HG02798 (cell line): Measurements from ENCODE around the gene BOLA3.
A peak's percentile ranks its signal among the peaks of the same experiment; 100 is the strongest.
"Not testable (repeated sequence)": the region's sequence is repeated elsewhere in the genome, so short reads cannot be mapped to it uniquely, and the experiment has no call there.

ENCODE experiments used
- ATAC-seq: cut with Tn5 transposase; IDR thresholded peaks from one replicate; pipeline ENCODE4 v1.9.1; 2021; ENCODE audit warnings: mild to moderate bottlenecking; ENCODE audit not compliant: unreplicated experiment, poor library complexity

Gene BOLA3

DNA sequence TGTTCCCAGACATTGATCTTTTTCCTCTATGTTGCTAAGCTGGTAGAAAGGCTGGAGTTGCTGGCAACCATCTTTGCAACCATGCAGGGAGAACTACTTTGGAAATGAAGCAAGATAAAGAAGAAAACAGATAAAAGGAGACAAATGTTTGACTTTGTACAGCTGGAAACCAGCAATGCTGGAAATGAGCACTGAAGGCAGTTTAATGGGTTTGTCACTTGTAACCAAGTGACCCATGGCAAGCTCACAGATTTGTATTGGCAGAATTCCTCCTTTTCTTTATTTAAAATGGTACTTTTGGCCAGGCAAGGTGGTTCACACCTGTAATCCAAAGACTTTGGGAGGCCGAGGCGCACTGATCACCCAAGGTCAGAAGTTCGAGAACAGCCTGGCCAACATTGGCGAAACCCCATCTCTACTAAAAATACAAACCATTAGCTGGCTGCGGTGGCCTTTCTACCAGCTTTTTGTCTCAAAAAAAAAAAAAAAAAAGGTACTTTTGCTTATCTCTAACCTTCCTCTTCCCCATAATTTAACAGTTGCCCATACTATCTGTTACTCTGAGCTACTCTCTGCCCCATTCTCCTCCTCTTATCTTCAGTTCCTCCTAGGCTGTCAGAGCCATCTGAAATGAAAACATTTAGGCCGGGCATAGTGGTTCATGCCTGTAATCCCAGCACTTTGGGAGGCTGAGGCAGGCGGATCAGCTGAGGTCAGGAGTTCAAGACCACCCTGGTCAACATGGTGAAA, 2.0 kb upstream of the BOLA3 start:
- ATAC-seq, result no peak

DNA sequence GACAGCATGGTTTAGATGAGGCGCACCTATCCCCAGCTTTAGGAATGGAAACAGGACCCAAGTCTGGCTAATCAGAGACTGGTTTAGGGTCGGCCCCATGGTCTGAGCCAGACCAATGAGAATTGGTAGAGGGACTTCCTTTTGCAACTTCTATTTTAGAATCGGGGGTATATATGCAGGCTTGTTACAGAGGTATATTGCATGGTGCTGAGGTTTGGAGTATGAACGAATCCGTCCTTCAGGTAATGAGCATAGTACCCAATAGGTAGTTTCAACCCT, 1.5 kb upstream of the BOLA3 start:
- ATAC-seq, result no peak

DNA sequence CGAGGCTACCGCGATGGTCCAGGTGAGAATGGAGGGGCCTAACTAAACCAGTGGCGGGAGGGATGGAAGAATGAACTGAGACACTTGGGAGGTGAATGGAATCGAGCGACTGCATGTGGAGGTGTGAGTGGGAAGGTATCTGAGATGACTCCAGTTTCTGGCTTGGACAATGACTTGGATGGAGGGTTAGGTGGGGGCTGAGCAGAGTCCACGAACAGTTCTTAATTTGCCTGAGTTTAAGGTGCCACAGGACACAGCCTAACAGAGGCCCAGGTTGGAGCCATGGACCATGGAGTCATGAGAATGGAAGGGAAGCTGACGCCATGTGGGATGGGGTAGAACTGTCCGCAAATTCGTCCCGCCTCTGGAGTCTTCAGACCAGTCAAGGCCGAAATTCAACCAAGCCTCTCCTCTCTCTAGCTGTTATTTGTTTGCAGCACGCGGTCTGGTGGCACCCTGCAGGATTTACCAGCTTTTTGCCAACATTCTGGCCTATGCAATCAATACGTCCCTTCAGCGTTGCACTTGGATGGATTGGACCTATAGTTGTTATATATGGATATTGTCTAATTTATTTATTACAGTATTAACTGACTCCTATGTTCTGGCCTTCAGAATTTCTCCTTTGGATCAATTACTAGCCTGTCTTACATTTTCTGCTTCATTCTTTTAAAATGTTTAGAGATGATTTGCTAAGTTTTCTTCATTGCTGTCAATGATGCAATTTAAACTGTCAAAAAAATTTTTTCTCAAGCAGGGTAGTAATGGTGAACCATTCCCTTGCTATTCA, 940 bp upstream of the BOLA3 start:
- ATAC-seq, result no peak

DNA sequence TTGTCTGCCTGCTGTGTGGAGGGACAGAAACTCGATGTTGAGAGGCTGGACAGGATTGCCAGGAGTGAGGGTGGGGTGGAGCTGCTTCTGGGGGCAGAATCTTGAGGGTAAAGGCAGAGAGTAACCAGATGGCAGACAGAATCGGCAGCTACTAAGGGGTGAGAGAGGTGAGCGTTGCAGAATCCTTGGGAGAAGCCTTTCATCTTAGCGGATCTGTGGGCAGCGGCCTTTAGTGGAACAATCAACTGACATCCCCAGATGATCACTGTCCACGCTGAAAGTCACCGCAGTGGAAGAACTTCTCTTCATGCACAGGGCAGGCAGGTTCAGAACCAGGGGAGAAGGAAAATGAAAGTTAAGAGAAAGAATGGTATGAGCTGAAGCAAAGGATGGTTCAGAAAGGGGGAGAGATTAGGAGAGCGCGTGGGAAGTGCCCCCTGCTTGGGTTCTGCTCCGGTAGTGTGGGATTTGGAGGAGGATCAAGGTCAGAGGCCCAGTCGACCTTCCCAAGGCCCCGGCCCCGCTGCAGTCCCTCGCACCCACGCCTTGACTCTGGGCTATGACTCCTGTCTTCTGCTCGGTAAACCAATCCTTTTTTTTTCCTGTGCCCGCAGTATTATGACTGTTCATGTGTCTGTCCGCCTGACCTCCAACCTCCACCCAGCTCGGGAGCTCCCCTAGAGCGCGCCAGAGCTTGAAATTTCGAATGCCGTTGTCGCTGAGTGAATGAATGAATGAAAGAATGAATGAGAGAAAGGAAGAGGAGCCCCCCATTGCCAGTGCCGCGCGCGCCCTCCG, 584 bp downstream of the BOLA3 start:
- no peak for ATAC-seq

DNA sequence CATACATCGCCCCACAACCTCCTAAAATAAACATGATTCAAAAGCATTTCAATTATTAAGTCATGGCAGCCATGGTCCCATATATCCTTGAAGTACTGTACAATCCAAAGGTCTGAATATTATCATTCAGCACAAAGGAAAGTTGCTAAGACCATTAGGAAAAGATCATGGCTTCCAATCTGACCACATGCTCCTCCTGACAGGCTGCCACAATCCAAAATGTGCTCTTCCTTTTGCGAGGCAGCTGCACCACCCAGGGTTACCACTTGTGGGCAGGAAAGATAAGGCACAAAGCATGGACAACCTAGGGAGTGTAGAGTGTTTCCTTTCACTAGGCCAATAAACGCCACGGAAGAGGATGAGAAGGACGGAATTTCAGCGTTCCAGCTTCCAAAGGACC, 5.4 kb downstream of the BOLA3 start:
- ATAC-seq, result no peak

DNA sequence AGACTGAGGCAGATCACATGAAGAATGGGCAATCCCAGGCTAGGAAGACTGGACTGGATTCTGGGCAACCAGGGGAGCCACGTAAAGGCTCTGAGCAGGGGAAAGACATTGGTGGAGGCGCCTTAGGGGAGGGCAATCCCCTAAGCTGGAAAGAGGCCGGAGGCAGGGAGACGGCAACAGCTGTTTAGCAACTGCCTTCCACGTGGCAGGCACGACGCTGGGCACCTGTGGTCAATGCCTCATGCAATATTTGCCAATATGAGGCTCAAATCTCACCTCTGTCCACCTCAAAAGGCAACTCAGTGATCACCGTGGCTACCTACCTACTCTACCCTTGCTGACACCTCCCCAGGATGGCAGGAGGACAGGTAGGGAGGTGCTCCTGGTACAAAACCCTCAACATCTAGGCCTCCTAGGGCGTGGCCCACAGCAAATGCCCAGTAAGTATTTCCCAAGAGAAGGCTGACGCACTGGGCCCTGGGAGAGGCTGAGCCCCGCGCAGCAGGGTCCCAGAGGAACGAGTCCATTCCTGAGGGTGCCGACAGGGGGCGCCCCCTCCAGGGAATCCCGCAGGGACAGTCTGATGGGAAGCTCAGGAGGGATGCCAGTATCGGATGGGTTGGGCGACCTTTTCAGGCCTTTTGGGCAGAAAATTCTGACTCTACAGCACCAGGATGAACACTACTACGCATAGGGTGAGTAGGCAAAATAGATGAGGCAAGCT, 8.9 kb downstream of the BOLA3 start:
- ATAC-seq, result no peak

DNA sequence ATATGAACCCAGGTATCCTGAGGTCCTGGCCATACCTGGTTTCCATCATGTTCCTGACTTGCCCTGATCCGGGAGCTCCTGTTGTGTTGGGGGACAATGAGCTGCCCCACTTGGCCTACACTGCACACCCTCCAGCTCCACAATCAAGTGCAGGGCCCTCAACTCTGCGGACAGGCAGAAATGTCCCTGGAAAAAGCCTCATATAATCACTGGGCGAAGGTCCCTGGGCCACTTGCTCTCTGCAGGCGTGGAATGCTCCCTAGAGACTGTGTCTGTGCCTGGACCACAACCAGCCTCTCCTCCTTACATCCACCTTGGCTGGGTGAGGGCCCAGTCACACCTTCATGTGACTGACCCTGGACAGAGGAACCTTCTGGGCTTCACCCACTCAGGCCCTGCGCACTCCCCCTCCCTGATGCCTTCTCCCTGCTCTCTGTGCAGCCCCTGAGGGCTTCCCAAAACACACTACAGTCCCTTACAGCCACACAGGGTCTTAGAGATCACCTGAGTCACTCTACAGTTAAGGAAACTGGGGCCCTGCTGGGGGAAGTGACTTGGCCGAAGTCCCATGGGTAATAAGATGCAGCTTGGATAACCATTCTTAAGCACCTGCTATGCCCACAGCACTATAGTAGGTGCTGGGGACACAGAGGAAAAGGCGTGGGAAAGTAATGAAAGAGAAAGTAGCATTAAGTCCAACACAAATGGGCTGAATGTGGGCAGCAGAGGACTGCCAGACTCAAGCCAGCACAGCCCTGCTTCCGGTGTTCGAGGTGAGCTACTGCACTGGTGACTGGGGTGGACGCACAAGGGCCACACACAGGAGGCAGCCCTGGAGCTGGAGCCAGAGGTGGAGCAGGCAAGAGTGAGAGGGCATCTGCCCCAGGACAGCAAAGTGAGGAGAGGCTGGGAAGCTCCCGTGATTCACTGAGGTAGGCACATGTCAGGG, 9.8 kb downstream of the BOLA3 start:
- no peak for ATAC-seq

DNA sequence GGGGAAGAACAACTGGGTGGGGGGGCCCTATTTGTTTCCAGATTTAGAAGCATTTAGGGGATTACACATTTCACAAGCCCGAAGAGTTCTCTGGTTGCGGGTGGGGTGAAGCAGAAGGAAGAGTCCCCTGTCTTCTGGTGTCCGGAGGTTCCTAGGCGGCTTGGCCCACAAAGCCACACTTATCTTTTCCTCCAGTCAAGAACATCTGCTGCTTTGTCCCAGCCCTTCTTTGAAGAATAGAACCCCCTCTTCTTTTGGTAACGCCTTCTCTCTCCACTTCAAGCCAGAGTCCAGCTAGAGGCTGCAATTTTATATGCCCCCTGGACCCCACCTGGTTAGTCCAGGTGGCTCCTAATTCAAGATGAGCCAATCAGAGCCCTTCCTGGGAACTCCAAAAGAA, 15.8 kb downstream of the BOLA3 start:
- no peak for ATAC-seq

DNA sequence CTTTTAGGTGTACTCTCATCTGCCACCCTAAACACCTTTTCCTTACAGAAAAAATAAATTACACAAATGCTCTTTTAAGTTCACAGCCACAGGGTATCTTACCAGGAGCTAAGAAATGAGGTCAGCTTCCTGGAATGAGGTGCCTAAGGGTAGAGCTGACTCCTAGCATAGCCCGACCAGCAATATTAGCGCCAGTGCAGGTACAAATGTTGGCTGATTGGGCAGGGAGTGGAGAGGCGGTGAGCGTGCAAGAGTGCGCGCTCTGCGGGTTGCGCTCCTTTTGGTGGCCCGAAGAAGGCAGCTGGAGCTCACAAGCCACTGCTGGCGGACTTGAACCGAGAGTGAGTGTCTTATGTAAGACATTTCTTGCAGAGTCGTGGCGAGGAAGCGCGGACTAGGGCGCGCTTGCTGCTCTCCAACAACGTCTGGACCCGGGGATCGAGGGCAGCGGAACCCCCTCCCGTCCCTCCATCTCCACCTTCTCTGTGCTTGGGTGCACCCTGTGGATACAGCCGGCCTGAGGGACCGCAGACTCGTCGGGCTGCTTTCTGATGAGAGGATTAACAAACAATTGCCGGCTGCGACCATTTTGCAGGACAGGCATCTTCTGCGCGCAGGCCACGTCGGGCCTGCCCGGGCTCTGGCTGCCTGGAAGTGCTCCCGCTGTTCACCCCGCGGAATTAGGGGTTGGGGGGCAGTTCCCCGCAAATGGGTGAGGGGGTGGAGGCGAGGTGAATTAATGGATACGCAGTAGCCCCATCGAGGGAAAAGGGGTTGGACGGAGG, 17.3 kb downstream of the BOLA3 start:
- no peak for ATAC-seq

DNA sequence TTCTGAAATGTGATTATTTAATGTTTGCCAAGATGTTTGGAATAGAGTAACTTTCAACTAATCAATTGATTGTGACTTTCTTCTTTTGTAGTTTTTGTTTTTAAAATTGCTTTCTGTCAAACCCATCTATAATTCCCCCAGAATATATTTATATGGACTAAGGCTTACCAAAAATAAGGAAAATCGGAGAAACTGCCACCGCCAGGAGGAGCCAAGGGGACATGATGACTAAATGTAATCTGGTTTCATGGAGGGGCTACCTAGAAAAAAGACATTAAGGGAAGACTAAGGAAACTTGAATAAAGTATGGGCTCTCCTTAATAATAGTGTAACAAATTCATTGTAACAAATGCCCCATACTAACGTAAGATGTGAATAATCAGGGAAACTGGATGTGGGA, 19.5 kb downstream of the BOLA3 start:
- ATAC-seq, result no peak

DNA sequence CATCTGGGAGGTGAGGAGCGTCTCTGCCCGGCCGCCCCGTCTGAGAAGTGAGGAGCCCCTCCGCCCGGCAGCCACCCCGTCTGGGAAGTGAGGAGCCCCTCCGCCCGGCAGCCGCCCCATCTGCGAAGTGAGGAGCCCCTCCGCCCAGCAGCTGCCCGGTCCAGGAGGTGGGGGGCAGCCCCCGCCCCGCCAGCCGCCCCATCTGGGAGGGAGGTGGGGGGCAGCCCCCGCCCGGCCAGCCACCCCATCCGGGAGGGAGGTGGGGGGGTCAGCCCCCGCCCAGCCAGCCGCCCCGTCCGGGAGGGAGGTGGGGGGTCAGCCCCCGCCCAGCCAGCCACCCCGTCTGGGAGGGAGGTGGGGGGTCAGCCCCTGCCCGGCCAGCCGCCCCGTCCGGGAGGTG, 23.8 kb downstream of the BOLA3 start:
- not testable (repeated sequence) for ATAC-seq

DNA sequence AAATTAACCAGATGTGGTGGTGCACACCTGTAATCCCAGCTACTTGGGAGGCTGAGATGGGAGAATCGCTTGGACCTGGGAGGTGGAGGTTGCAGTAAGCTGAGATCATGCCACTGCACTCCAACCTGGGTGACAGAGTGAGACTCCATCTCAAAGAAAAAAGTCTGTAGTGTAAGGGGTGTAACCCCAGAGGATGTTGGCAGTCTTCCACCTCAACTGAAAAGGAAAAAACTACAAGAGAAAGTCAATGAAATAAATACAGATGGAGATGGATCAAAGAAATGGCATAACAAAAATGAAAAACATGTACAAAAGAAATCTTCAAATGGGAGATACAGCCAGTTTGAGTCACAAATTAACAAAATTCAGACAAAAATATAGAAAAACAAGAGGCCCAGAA, 25.9 kb downstream of the BOLA3 start:
- not testable (repeated sequence) for ATAC-seq

DNA sequence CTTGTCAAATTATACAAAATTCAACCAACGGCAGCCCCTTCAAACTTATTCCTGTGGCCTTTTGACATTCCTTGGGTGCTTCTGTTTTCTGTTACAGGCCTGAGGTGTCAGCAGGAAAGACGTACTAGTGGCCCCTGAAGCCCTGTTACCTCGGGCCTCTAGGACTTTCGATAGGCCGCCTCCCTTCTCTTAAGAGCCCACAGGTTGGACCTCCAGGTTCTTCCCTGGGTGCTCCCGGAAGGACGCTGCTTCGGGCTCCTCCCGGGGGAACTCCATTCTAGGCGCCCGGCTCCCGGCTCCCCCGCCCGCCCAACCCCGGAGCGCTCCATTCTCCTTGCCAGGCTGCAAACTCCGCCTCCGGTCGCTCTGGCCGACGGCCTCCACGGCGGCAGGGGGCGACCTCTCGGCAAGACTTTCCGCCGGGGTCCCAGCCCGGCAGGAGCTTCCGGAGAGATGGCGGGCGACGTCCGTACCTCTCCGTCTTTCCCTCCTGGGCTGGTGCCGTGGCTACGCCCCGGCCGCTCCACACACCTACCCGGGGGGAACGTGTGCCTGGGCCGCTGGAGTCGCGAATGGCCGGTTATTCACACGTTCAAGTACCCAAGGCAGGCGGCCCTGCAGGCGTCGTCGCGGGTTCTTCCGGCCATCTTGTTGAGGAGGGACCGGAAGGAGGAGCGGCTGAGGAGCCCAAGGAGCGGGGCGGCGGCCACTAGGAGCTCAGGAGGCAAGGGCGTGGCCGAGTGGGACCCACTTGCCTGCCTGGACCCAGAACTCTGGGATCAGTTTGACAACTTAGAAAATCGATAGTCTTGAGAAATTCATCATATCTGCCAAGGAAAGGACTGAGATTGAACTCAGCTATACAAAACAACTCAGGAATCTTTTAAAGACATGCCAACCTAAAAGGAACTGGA, 27.5 kb downstream of the BOLA3 start:
- ATAC-seq, result peak; percentile 98

DNA sequence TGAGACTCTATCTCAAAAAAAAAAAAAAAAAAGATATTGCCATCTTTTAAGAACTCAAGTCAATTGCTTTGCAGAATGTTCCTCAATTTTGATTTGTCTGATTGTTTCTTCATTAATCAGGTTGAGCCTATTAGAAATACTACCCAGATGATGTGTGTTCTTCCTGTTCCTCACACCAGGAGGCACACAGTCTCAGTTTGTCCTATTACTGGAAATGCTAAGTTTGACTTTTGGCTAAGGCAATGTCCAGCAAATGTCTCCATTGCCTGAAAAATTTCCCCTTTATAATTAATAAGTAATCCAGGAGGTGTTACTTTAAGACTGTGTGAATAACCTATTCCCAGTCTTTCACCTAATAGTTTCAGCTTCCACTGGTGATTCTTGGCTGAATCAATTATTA, 28.4 kb downstream of the BOLA3 start:
- ATAC-seq, result no peak

DNA sequence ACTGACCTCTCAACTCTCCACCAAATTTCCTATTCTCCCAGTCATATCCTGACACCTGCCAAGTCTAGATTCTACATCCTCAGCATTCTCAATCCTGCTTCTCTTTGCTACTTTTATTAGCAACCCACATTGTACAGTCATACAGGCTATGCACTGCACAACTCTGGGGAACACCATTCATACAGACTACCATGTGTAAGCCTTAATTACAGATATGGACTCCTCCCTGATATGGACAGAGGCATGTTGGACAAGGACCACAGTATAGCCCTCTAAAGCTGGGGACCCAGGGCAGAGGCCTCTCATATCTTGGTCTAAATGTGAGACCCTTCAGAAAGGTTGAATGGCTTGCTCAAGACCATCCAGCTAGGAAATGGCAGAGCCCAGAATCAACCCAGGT, 36.3 kb downstream of the BOLA3 start:
- ATAC-seq, result no peak

DNA sequence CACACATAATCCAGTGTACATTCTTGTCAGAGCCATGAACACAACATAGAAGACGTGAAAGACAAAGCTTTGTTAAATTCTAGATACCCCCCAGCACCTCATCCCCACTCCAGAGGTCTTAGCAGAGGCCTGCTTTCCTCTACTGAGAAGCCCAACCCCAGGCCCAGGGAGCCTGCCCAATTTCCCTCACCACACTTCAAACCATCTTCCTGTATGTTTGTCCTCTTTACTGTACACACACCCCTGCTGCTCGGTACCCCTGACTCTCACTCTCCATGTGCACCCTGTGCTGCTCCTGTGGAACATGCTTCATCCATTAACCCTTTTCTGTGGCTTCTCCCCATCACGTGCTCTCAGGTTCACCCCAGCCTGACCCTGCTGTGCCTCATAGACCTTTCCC, 37.2 kb downstream of the BOLA3 start:
- ATAC-seq, result no peak

DNA sequence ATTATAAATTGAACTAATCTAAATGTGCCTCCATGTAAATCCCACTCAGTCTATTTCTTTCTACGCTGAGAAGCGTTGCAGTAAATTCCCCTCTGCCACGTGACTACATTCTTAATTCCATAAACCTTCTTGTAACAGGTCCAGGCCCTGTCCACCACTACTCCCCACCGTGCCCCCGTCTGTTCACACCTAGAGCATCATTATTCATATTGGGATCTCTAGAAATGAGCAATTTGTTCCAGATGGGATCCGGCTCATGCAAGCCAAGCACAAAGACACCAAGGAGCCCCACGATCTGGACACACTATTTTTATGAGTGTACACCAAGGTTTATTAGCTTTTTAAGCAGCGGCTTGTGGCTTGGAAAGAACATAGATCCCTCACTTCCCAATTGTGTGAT, 38.2 kb downstream of the BOLA3 start:
- no peak for ATAC-seq

DNA sequence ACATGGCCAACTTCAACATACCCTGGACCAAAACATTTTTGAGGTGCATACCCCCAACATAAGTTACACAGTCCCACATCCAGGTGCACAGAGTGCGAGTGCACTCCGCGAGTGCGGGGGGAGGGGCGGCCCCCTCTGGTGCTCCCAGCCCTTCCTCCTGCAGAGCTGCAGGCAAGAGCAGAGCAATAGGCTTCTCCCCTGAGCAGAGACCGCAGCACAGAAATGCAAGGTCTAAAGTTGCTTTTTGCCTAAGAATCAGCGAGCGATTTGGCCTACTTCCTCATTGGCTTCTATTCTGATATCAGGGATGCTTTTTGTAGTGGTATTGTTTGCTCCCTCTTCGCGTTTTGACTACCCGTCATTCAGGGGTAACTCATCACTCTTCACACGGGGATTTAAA, 40.6 kb downstream of the BOLA3 start:
- ATAC-seq, result no peak
